CD4-positive, alpha-beta T cell treated with Interleukin-4 for 4 hours (primary cell): ENCODE results near the gene VKORC1L1.
"Not testable (repeated sequence)": the region's sequence is repeated elsewhere in the genome, so short reads cannot be mapped to it uniquely, and the experiment has no call there.

Source experiments
- DNase-seq: peaks from one replicate; pipeline ENCODE4 v3.0.0-alpha.2; 2020

VKORC1L1 gene

GRCh38 chr7:65979583-65980477 lies 107.0 kb downstream of the VKORC1L1 start:
- no peak for DNase-seq

- DNase-seq, result peak; percentile 52
Observed at GRCh38 chr7:65980478-65981250, 107.8 kb downstream of the VKORC1L1 start.

- peak; percentile 91 for DNase-seq
Observed at GRCh38 chr7:65981965-65982792, 109.3 kb downstream of the VKORC1L1 start, which contains the start of gene GUSB. GUSB (minus strand) TSS chr7:65982213; CDS start chr7:65982183, 30 bp downstream.

- DNase-seq, result no peak
Observed at GRCh38 chr7:65983965-65984658, 111.2 kb downstream of the VKORC1L1 start.

- no peak for DNase-seq
Observed at GRCh38 chr7:65988084-65988483, 115.2 kb downstream of the VKORC1L1 start.

- DNase-seq, result not testable (repeated sequence)
Observed at GRCh38 chr7:65988503-65988902, 115.6 kb downstream of the VKORC1L1 start.

- no peak for DNase-seq
Observed at GRCh38 chr7:65989694-65990080, 116.8 kb downstream of the VKORC1L1 start.

GRCh38 chr7:65991829-65992228 lies 119.0 kb downstream of the VKORC1L1 start:
- not testable (repeated sequence) for DNase-seq

GRCh38 chr7:65992526-65992925 lies 119.7 kb downstream of the VKORC1L1 start:
- DNase-seq, result no peak

- not testable (repeated sequence) for DNase-seq
Observed at GRCh38 chr7:65994984-65995383, 122.1 kb downstream of the VKORC1L1 start.

GRCh38 chr7:66000823-66001417 lies 128.0 kb downstream of the VKORC1L1 start:
- not testable (repeated sequence) for DNase-seq

- not testable (repeated sequence) for DNase-seq
Observed at GRCh38 chr7:66005115-66005671, 132.3 kb downstream of the VKORC1L1 start.

GRCh38 chr7:66007232-66007631 lies 134.4 kb downstream of the VKORC1L1 start:
- no peak for DNase-seq
